SK-N-MC (cell line): Measurements from ENCODE around the gene SLC2A2.

Experiments used
- EZH2 ChIP-seq: fragments of 200-600 bp; sonication (generic); IDR thresholded peaks from one replicate; pipeline ENCODE4 v1.6.1; 2017; ENCODE audit warnings: antibody characterized with exemption
- FOXP2 ChIP-seq: optimal IDR thresholded peaks from 2 replicates; pipeline ENCODE3; 2011; ENCODE audit warnings: mild to moderate bottlenecking, moderate library complexity; ENCODE audit not compliant: insufficient read depth; ENCODE audit errors: extremely low read length, control extremely low read depth
- POLR2AphosphoS5 ChIP-seq: IDR thresholded peaks from 2 replicates; pipeline ENCODE4 v1.6.1; 2012; ENCODE audit warnings: mild to moderate bottlenecking, low read depth, low read length, borderline replicate concordance

- TF ChIP-seq EZH2 (no peak), POLR2AphosphoS5 (no peak), FOXP2 (no peak)
These were observed 13.2 kb upstream of the SLC2A2 start for GRCh38 chr3:171039674-171040073.
